HEK293 (cell line): Measurements from ENCODE around the gene NOP10.

Experiments used
- CTCF ChIP-seq: fragments of 450-650 bp; formaldehyde crosslinking; IDR thresholded peaks from 2 replicates; pipeline ENCODE4 v1.5.1; 2016; ENCODE audit warnings: missing biosample characterization, missing genetic modification characterization
- ZBTB44 ChIP-seq: fragments of 450-650 bp; IDR thresholded peaks from 2 replicates; pipeline ENCODE4 v1.5.1; 2018; ENCODE audit warnings: missing biosample characterization, mild to moderate bottlenecking, missing genetic modification characterization
- ZNF114 ChIP-seq: fragments of 450-650 bp; formaldehyde crosslinking; IDR thresholded peaks from 2 replicates; pipeline ENCODE4 v1.5.0; 2017; ENCODE audit warnings: missing biosample characterization, missing genetic modification characterization
- ZNF121 ChIP-seq: fragments of 450-650 bp; formaldehyde crosslinking; IDR thresholded peaks from 2 replicates; pipeline ENCODE4 v1.5.1; 2016; ENCODE audit warnings: missing biosample characterization, missing genetic modification characterization
- ZNF184 ChIP-seq: fragments of 450-650 bp; IDR thresholded peaks from 2 replicates; pipeline ENCODE4 v1.5.1; 2018; ENCODE audit warnings: missing biosample characterization, mild to moderate bottlenecking, missing genetic modification characterization
- ZNF501 ChIP-seq: fragments of 450-650 bp; formaldehyde crosslinking; IDR thresholded peaks from 2 replicates; pipeline ENCODE4 v1.5.1; 2016; ENCODE audit warnings: missing biosample characterization, missing genetic modification characterization
- ZNF768 ChIP-seq: fragments of 450-650 bp; formaldehyde crosslinking; IDR thresholded peaks from 2 replicates; pipeline ENCODE4 v1.5.1; 2018; ENCODE audit warnings: missing biosample characterization, mild to moderate bottlenecking, missing genetic modification characterization

GRCh38 chr15:34366271-34367065 is 23.5 kb upstream of the NOP10 start:
- TF ChIP-seq ZNF768 (tag by site-specific recombination) (no peak), CTCF (tag by site-specific recombination) (no peak), ZNF121 (tag by site-specific recombination) (no peak), ZNF114 (no peak), ZBTB44 (tag by site-specific recombination) (no peak), ZNF184 (tag by site-specific recombination) (no peak), ZNF501 (tag by site-specific recombination) (no peak)
